Suprapubic skin (tissue), 4 donors: ENCODE measurements around the gene GRID2IP.

Source experiments
- CTCF ChIP-seq, 2 donors: fragments of 200-600 bp in 1 of 2; fragments of 450-650 bp in 1 of 2; sonication (generic) in 1 of 2; IDR thresholded peaks; one replicate each; pipeline ENCODE4 v1.5.1; 2016 to 2019; ENCODE audit warnings: antibody characterized with exemption in 2 of 2, mild to moderate bottlenecking in 1 of 2, moderate library complexity in 1 of 2
- EP300 ChIP-seq: sonication (generic); formaldehyde crosslinking; IDR thresholded peaks from one replicate; pipeline ENCODE4 v1.6.1; 2017; ENCODE audit warnings: antibody characterized with exemption
- POLR2A ChIP-seq, 2 donors: fragments of 450-650 bp; IDR thresholded peaks; one replicate each; pipeline ENCODE4 v1.6.1; 2017; ENCODE audit warnings: antibody characterized with exemption in 2 of 2, mild to moderate bottlenecking in 2 of 2, moderate library complexity in 2 of 2
- POLR2AphosphoS5 ChIP-seq, 3 donors: sonication (generic); formaldehyde crosslinking; IDR thresholded peaks; one replicate each; pipeline ENCODE4 v1.6.1; 2017; ENCODE audit warnings: antibody characterized with exemption in 3 of 3

- TF ChIP-seq CTCF (IDR thresholded peaks at IDR 0.05): no peak
- no peak for TF ChIP-seq POLR2A (IDR thresholded peaks at IDR 0.05)
- TF ChIP-seq EP300: no peak
- no peak for TF ChIP-seq POLR2AphosphoS5 (IDR thresholded peaks at IDR 0.05)
Observed at GRCh38 chr7:6526997-6527378, 24.3 kb downstream of the GRID2IP start.
